IMR-90 (cell line): ENCODE measurements around the gene AMBRA1. TPM values are rescaled to one million over a fixed set of nuclear protein-coding genes. Genes with fewer than 3 reads are reported as not detected.

Source experiments
- ATAC-seq: fragments of 200-7000 bp; cut with Tn5 transposase; 2 replicates; pipeline ENCODE4 v1.9.1; 2020; ENCODE audit warnings: low read depth, mild to moderate bottlenecking, moderate library complexity
- BruUV-seq: library from RNA; stranded (reverse); fragments of 400-500 nt; replicated peaks from 2 replicates; lab custom pipeline; 2021; lab: Mats Ljungman, UMichigan
- CTCF ChIA-PET: fragments of 300-600 bp; formaldehyde crosslinking; extraction: SDS; loops from one replicate; lab custom pipeline; 2021; ENCODE audit warnings: antibody characterized with exemption; lab: Yijun Ruan, JAX
- POLR2A ChIA-PET: fragments of 300-600 bp; sonication (Branson Sonifier 250); formaldehyde crosslinking; loops from one replicate; lab custom pipeline; 2022; ENCODE audit warnings: antibody characterized with exemption; ENCODE audit not compliant: unreplicated experiment; lab: Charles Lee
- DNase-seq: peaks from one replicate; pipeline ENCODE4 v3.0.0; 2013
- H2AFZ ChIP-seq: replicated peaks from 2 replicates; pipeline ENCODE3; 2013; ENCODE audit warnings: low read length, mild to moderate bottlenecking; ENCODE audit not compliant: poor library complexity
- H2AK5ac ChIP-seq: 2 replicates; pipeline ENCODE4 v1.6.1; 2013; ENCODE audit warnings: low read depth, low read length, inconsistent platforms
- H2AK9ac ChIP-seq: replicated peaks from 2 replicates; pipeline ENCODE3; 2013; ENCODE audit warnings: mild to moderate bottlenecking, low read depth, low read length, moderate library complexity; ENCODE audit not compliant: poor library complexity
- H2BK120ac ChIP-seq: 2 replicates; pipeline ENCODE4 v1.6.1; 2013; ENCODE audit warnings: low read depth, low read length, inconsistent platforms
- H2BK15ac ChIP-seq: 3 replicates; pipeline ENCODE4 v1.6.1; 2013; ENCODE audit warnings: low read depth, low read length, inconsistent platforms
- H2BK20ac ChIP-seq: 2 replicates; pipeline ENCODE4 v1.6.1; 2013; ENCODE audit warnings: low read depth, mild to moderate bottlenecking, inconsistent platforms, low read length, moderate library complexity
- H2BK5ac ChIP-seq: 2 replicates; pipeline ENCODE4 v1.6.1; 2013; ENCODE audit warnings: mild to moderate bottlenecking, low read depth, low read length, inconsistent platforms; ENCODE audit not compliant: poor library complexity, severe bottlenecking
- H3K14ac ChIP-seq: replicated peaks from 2 replicates; pipeline ENCODE4 v1.6.1; 2013; ENCODE audit warnings: low read depth, low read length, inconsistent platforms
- H3K18ac ChIP-seq: 2 replicates; pipeline ENCODE4 v1.6.1; 2013; ENCODE audit warnings: low read depth, low read length, control low read depth
- H3K23ac ChIP-seq: 2 replicates; pipeline ENCODE4 v1.6.1; 2013; ENCODE audit warnings: low read depth, low read length, inconsistent platforms
- H3K27ac ChIP-seq: 2 replicates; pipeline ENCODE4 v1.5.1; 2013; ENCODE audit warnings: mild to moderate bottlenecking, control low read depth, low read length; ENCODE audit not compliant: insufficient read depth
- H3K27me3 ChIP-seq: 2 replicates; pipeline ENCODE4 v1.6.1; 2013; ENCODE audit warnings: low read length; ENCODE audit not compliant: control insufficient read depth, insufficient read depth
- H3K36me3 ChIP-seq: 2 replicates; pipeline ENCODE4 v1.6.1; 2013; ENCODE audit warnings: low read length, mixed read lengths; ENCODE audit not compliant: control insufficient read depth, insufficient read depth
- H3K4ac ChIP-seq: 2 replicates; pipeline ENCODE4 v1.6.1; 2013; ENCODE audit warnings: low read depth, low read length, inconsistent platforms
- H3K4me1 ChIP-seq: 2 replicates; pipeline ENCODE4 v1.6.1; 2013; ENCODE audit warnings: low read length, mixed read lengths; ENCODE audit not compliant: control insufficient read depth, insufficient read depth
- H3K4me2 ChIP-seq: 2 replicates; pipeline ENCODE4 v1.6.1; 2013; ENCODE audit warnings: low read depth, mild to moderate bottlenecking, control low read depth, low read length, moderate library complexity
- H3K4me3 ChIP-seq: 2 replicates; pipeline ENCODE4 v1.5.1; 2013; ENCODE audit warnings: low read depth, mild to moderate bottlenecking, control low read depth, low read length, moderate library complexity; ENCODE audit not compliant: insufficient read depth
- H3K56ac ChIP-seq: 2 replicates; pipeline ENCODE4 v1.6.1; 2013; ENCODE audit warnings: low read length, inconsistent platforms; ENCODE audit not compliant: insufficient read depth; ENCODE audit errors: extremely low read depth
- H3K79me1 ChIP-seq, 2 experiments: 2 replicates each; pipeline ENCODE4 v1.6.1; 2013; ENCODE audit warnings: low read length in 2 of 2, inconsistent platforms in 1 of 2, low read depth in 1 of 2
- H3K9ac ChIP-seq: 2 replicates; pipeline ENCODE4 v1.6.1; 2013; ENCODE audit warnings: low read depth, low read length, control low read depth
- H3K9me1 ChIP-seq: 2 replicates; pipeline ENCODE4 v1.6.1; 2013; ENCODE audit warnings: low read length, inconsistent platforms; ENCODE audit not compliant: insufficient read depth
- H3K9me3 ChIP-seq: 2 replicates; pipeline ENCODE4 v1.6.1; 2013; ENCODE audit warnings: low read length; ENCODE audit not compliant: control insufficient read depth, insufficient read depth
- H4K20me1 ChIP-seq: 2 replicates; pipeline ENCODE4 v1.6.1; 2013; ENCODE audit warnings: low read length, inconsistent platforms; ENCODE audit not compliant: insufficient read depth
- H4K5ac ChIP-seq: 2 replicates; pipeline ENCODE4 v1.6.1; 2013; ENCODE audit warnings: mild to moderate bottlenecking, low read depth, low read length, control low read depth
- H4K8ac ChIP-seq, 2 experiments: 2 replicates each; pipeline ENCODE4 v1.6.1; 2013; ENCODE audit warnings: low read depth in 2 of 2, low read length in 2 of 2, control low read depth in 1 of 2, inconsistent platforms in 1 of 2
- H4K91ac ChIP-seq: 2 replicates; pipeline ENCODE4 v1.6.1; 2013; ENCODE audit warnings: low read depth, low read length, inconsistent platforms; ENCODE audit not compliant: insufficient read depth
- CEBPB ChIP-seq: IDR thresholded peaks from 2 replicates; pipeline ENCODE4 v1.6.1; 2012; ENCODE audit warnings: low read depth, low read length, improper control_type of control experiment
- CHD1 ChIP-seq: IDR thresholded peaks from 2 replicates; pipeline ENCODE4 v1.6.1; 2012; ENCODE audit warnings: low read depth, low read length, improper control_type of control experiment
- FOS ChIP-seq: fragments of 150-350 bp; IDR thresholded peaks from 2 replicates; pipeline ENCODE4 v1.6.1; 2016; ENCODE audit warnings: low read depth, low read length
- MXI1 ChIP-seq: IDR thresholded peaks from 2 replicates; pipeline ENCODE4 v1.6.1; 2012; ENCODE audit warnings: low read depth, mild to moderate bottlenecking, low read length, moderate library complexity, borderline replicate concordance
- RFX5 ChIP-seq: IDR thresholded peaks from 2 replicates; pipeline ENCODE4 v1.8.0; 2012; ENCODE audit warnings: low read depth, mild to moderate bottlenecking, low read length, moderate library complexity
- WGBS, 2 experiments: methylation state at CpG; one replicate each; pipeline versions ENCODE4 v1.1.5 to v1.1.7; 2013; ENCODE audit warnings: missing lambda C conversion rate in 2 of 2; ENCODE audit not compliant: insufficient read length in 1 of 2; ENCODE audit errors: extremely low coverage in 2 of 2; 5-methylcytosine and 5-hydroxymethylcytosine counted together
- dilution Hi-C: fragments of 300-500 bp; cut with HindIII; formaldehyde crosslinking; loops from one replicate; pipeline ENCODE4 v1.14.3; 2018; ENCODE audit warnings: low sequenced_read_pairs; ENCODE audit not compliant: unreplicated experiment
- in situ Hi-C: fragments of 300-500 bp; cut with MboI; formaldehyde crosslinking; loops from 3 replicates; pipeline ENCODE4 v1.14.3; 2019; ENCODE audit warnings: low sequenced_read_pairs, inconsistent platforms, mixed read lengths
- intact Hi-C: fragments of 100-400 bp; cut with micrococcal nuclease; formaldehyde crosslinking; loops from 2 replicates; pipeline ENCODE4 v1.10.0; 2022
- polyA plus RNA-seq, 3 experiments: library from polyadenylated mRNA; depleted of rRNA; stranded (reverse); fragments of >200 nt; gene quantifications; 2 replicates each; pipeline ENCODE4 v1.2.3, GENCODE V29; 2012; ENCODE audit warnings: low replicate concordance in 1 of 3
- total RNA-seq: library from RNA; depleted of rRNA; stranded (reverse); fragments of >200 nt; gene quantifications from 2 replicates; pipeline ENCODE4 v1.2.3, GENCODE V29; 2012

AMBRA1 gene
- total and polyA plus RNA-seq, 2 of the 4 experiments (the other 2 are of a cell fraction), result 9.4 to 18.3 TPM

- H3K4me1 ChIP-seq, result peaks cover 21% of the 10 kb centered on the region
- DNase-seq (peak; percentile 80), ATAC-seq (peak; percentile 59)
- peaks cover 12% of the 10 kb centered on the region for H3K9me1 ChIP-seq
- no CpG with 5 or more reads among the region's 5 CpGs for WGBS, 2 experiments
- TF ChIP-seq CEBPB (peak; percentile 95), CHD1 (no peak), FOS (peak; percentile 67; the same call in 1 of the 2 replicates), MXI1 (no peak), RFX5 (no peak)
- H4K8ac ChIP-seq, result no peak overlapping the region; a peak in 2 of 4 replicates
- H3K56ac ChIP-seq, result no peak overlapping the region
- 0 out of 2 replicates have a peak overlapping the region, but pooled peaks have one; percentile 12 for H2BK20ac ChIP-seq
- H3K14ac ChIP-seq, result no peak overlapping the region; the same call in 1 of the 2 replicates
- no peak overlapping the region; the same call in 1 of the 2 replicates for H3K4ac ChIP-seq
- H3K27me3 ChIP-seq, result no peaks in the 10 kb centered on the region
- CTCF ChIA-PET, result interaction anchor here (0.5 kb wide), 1 partner anchor 79 kb away, joined by 5 read pairs; no protein-coding TSS in a partner anchor
- H3K9ac ChIP-seq, result no peak overlapping the region
- no peak overlapping the region for H2AK9ac ChIP-seq
- intact Hi-C loops (no loop called here), in situ Hi-C loops (no loop called here), dilution Hi-C loops (no loop called here)
- no peak overlapping the region for H2AFZ ChIP-seq
- BruUV-seq, result no TSS peak
- H3K4me2 ChIP-seq, result peak overlapping the region; percentile 94
- POLR2A ChIA-PET, result no interaction called here
- peak overlapping the region; percentile 83 for H4K5ac ChIP-seq
- H2BK15ac ChIP-seq, result no peak overlapping the region
- no peak overlapping the region for H2BK120ac ChIP-seq
- peak overlapping the region; percentile 30; the same call in 1 of the 2 replicates for H2AK5ac ChIP-seq
- H4K20me1 ChIP-seq, result peaks cover 39% of the 10 kb centered on the region
- peak overlapping the region; percentile 25; the same call in 1 of the 2 replicates for H3K27ac ChIP-seq
- no peak overlapping the region for H3K23ac ChIP-seq
- H3K36me3 ChIP-seq, result no peaks in the 10 kb centered on the region
- H2BK5ac ChIP-seq, result peak overlapping the region; percentile 40
- H3K79me1 ChIP-seq, result peaks cover 23 to 62% of the 10 kb centered on the region in 2 experiments
- H3K4me3 ChIP-seq, result no peak overlapping the region
- no peaks in the 10 kb centered on the region for H3K9me3 ChIP-seq
- no peak overlapping the region for H4K91ac ChIP-seq
- H3K18ac ChIP-seq, result peak overlapping the region; percentile 89
Observed at GRCh38 chr11:46554213-46555147, 39.3 kb downstream of the AMBRA1 start.
